Mesenchymal stem cell (in vitro differentiated cells and primary cell): Measurements from ENCODE around the gene HVCN1.

Source experiments
- DNase-seq: peaks from one replicate; pipeline ENCODE4 v3.0.0-alpha.2; 2013
- H2AFZ ChIP-seq: one replicate; pipeline ENCODE4 v1.6.1; 2013; ENCODE audit warnings: low read depth, mild to moderate bottlenecking, control low read depth, inconsistent platforms, low read length, moderate library complexity
- H2AK5ac ChIP-seq: 2 replicates; pipeline ENCODE4 v1.6.1; 2013; ENCODE audit warnings: low read length, moderate library complexity, mild to moderate bottlenecking, inconsistent platforms; ENCODE audit not compliant: severe bottlenecking
- H2BK120ac ChIP-seq: one replicate; pipeline ENCODE4 v1.6.1; 2013; ENCODE audit warnings: low read depth, mild to moderate bottlenecking, inconsistent platforms, low read length, moderate library complexity
- H2BK12ac ChIP-seq, 2 experiments: one replicate each; pipeline ENCODE4 v1.6.1; 2013; ENCODE audit warnings: inconsistent platforms in 2 of 2, low read length in 2 of 2, mild to moderate bottlenecking in 2 of 2, moderate library complexity in 2 of 2, control low read depth in 1 of 2
- H2BK15ac ChIP-seq: one replicate; pipeline ENCODE4 v1.6.1; 2013; ENCODE audit warnings: mild to moderate bottlenecking, low read depth, inconsistent platforms; ENCODE audit not compliant: poor library complexity, severe bottlenecking
- H2BK5ac ChIP-seq: 2 replicates; pipeline ENCODE4 v1.6.1; 2013; ENCODE audit warnings: low read depth, mild to moderate bottlenecking, low read length, control low read depth, inconsistent platforms; ENCODE audit not compliant: poor library complexity, severe bottlenecking
- H3K14ac ChIP-seq, 2 experiments: one replicate each; pipeline ENCODE4 v1.6.1; 2013; ENCODE audit warnings: inconsistent platforms in 2 of 2, low read length in 2 of 2, control low read depth in 1 of 2, mild to moderate bottlenecking in 1 of 2, moderate library complexity in 1 of 2
- H3K18ac ChIP-seq, 2 experiments: one replicate each; pipeline ENCODE4 v1.6.1; 2013; ENCODE audit warnings: inconsistent platforms in 2 of 2, low read length in 2 of 2, control low read depth in 1 of 2, low read depth in 1 of 2, mild to moderate bottlenecking in 1 of 2
- H3K23ac ChIP-seq, 2 experiments: one replicate each; pipeline ENCODE4 v1.6.1; 2013; ENCODE audit warnings: inconsistent platforms in 2 of 2, low read length in 2 of 2, mild to moderate bottlenecking in 2 of 2, moderate library complexity in 2 of 2, control low read depth in 1 of 2
- H3K27ac ChIP-seq: 2 replicates; pipeline ENCODE4 v1.5.1; 2013; ENCODE audit warnings: mild to moderate bottlenecking, moderate library complexity, low read length, control low read depth, inconsistent platforms; ENCODE audit not compliant: poor library complexity, severe bottlenecking
- H3K27me3 ChIP-seq, 2 experiments: 2 replicates each; pipeline versions ENCODE4 v1.6.1 to v1.7.0; 2013; ENCODE audit warnings: low read length in 2 of 2, mild to moderate bottlenecking in 2 of 2, moderate library complexity in 2 of 2, control low read depth in 1 of 2, inconsistent platforms in 1 of 2; ENCODE audit not compliant: control insufficient read depth in 1 of 2, insufficient read depth in 1 of 2
- H3K36me3 ChIP-seq, 2 experiments: 2 replicates each; pipeline versions ENCODE4 v1.6.1 to v1.7.0; 2013; ENCODE audit warnings: low read length in 2 of 2, control low read depth in 1 of 2, inconsistent platforms in 1 of 2, low read depth in 1 of 2, mild to moderate bottlenecking in 1 of 2; ENCODE audit not compliant: insufficient read depth in 2 of 2, control insufficient read depth in 1 of 2
- H3K4ac ChIP-seq, 2 experiments: one replicate each; pipeline ENCODE4 v1.6.1; 2013; ENCODE audit warnings: inconsistent platforms in 2 of 2, low read length in 2 of 2, mild to moderate bottlenecking in 2 of 2, moderate library complexity in 2 of 2, control low read depth in 1 of 2, low read depth in 1 of 2
- H3K4me1 ChIP-seq: 2 replicates; pipeline ENCODE4 v1.6.1; 2013; ENCODE audit warnings: low read depth, low read length, control low read depth; ENCODE audit not compliant: control insufficient read depth, insufficient read depth
- H3K4me2 ChIP-seq: 2 replicates; pipeline ENCODE4 v1.6.1; 2013; ENCODE audit warnings: low read length, mild to moderate bottlenecking, inconsistent platforms; ENCODE audit not compliant: poor library complexity, severe bottlenecking
- H3K4me3 ChIP-seq, 2 experiments: 2 replicates each; pipeline versions ENCODE4 v1.5.1 to v1.7.0; 2013; ENCODE audit warnings: low read length in 2 of 2, mild to moderate bottlenecking in 2 of 2, control low read depth in 1 of 2, low read depth in 1 of 2; ENCODE audit not compliant: insufficient read depth in 1 of 2
- H3K79me1 ChIP-seq: replicated peaks from 2 replicates; pipeline ENCODE4 v1.6.1; 2013; ENCODE audit warnings: mild to moderate bottlenecking, control low read depth, low read length, inconsistent platforms; ENCODE audit not compliant: poor library complexity, severe bottlenecking
- H3K9ac ChIP-seq: 2 replicates; pipeline ENCODE4 v1.7.0; 2013; ENCODE audit warnings: mild to moderate bottlenecking, low read length, moderate library complexity
- H3K9me3 ChIP-seq: 2 replicates; pipeline ENCODE4 v1.7.0; 2013; ENCODE audit warnings: mild to moderate bottlenecking, low read length; ENCODE audit not compliant: control insufficient read depth
- H4K8ac ChIP-seq: one replicate; pipeline ENCODE4 v1.6.1; 2013; ENCODE audit warnings: inconsistent platforms, mild to moderate bottlenecking, low read length, moderate library complexity
- H4K91ac ChIP-seq: one replicate; pipeline ENCODE4 v1.6.1; 2013; ENCODE audit warnings: mild to moderate bottlenecking, low read length, inconsistent platforms
- WGBS: methylation state at CpG from one replicate; pipeline ENCODE4 v1.1.7; 2013; ENCODE audit warnings: mixed read lengths; 5-methylcytosine and 5-hydroxymethylcytosine counted together

HVCN1 gene

DNA sequence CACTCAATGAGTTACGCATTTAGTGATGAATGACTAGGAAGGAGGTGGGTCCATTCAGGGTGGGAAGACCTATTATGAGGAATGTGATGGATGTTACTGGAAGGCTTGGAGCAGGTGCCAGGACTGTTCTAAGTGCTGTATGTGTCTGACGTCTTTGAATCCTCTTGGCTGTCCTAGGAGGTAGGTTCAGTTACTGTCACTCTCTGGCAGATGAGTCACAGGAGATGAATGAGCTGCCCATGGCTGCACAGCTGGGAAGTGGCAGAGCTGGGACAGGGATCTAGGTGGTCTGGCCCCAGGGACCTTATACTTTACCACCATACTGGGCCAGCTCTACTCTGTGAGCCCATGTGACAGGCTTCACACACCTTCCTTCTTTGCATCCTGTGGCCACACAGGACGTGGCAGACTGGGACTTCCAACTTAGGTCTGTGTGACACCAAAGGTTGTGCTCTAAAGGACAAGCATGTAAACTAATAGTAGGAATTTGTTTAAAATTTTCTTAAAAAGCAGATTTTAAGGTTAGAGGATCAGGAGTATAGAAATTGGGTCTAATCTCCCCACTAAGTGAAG lies 51.0 kb downstream of the HVCN1 start:
- Histone ChIP-seq H2BK12ac (no peak overlapping the region), H3K9me3 (no peaks in the 10 kb centered on the region), H2AFZ (no peak overlapping the region), H2BK15ac (no peak overlapping the region), H2BK5ac (no peak overlapping the region), H2BK120ac (no peak overlapping the region), H4K8ac (no peak overlapping the region), H3K14ac (peak overlapping the region in 1 of 2 experiments; percentile 6), H4K91ac (no peak overlapping the region), H3K4me2 (no peak overlapping the region), H3K27me3 (no peaks in the 10 kb centered on the region), H3K18ac (no peak overlapping the region), H3K27ac (no peak overlapping the region), H3K4ac (no peak overlapping the region), H3K23ac (no peak overlapping the region), H2AK5ac (no peak overlapping the region), H3K36me3 (peaks cover 15 to 23% of the 10 kb centered on the region in 2 experiments), H3K79me1 (no peaks in the 10 kb centered on the region), H3K9ac (no peak overlapping the region), H3K4me3 (no peak overlapping the region), H3K4me1 (peaks cover 3% of the 10 kb centered on the region)
- 78% methylated on average over 3 of the region's 3 CpGs for WGBS
- peak; percentile 30 for DNase-seq

DNA sequence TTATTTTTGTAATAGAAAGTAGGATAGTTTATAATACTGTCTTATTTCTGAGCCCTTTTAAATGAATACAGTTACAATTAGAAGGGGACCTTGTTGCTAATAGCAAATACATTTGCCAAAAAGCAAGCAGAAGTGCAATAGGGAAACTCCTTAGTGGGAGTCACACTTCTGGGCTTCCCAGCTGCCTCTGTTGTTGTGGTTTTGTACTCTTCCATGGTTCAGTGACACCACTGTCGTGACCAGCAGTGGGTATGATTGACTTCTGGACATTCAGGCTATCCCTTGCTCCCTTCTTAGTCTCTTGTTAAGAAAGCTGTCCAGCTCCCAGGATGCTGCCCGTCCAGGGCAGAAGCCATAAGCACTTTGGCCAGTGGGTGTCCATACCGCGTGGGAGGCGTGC lies 52.4 kb downstream of the HVCN1 start:
- H3K9me3 ChIP-seq: no peaks in the 10 kb centered on the region
- no peaks in the 10 kb centered on the region for H3K79me1 ChIP-seq
- peaks cover 16 to 33% of the 10 kb centered on the region in 2 experiments for H3K36me3 ChIP-seq
- H2BK15ac ChIP-seq: no peak overlapping the region
- H4K8ac ChIP-seq: no peak overlapping the region
- no peak overlapping the region for H3K14ac ChIP-seq
- H3K27ac ChIP-seq: no peak overlapping the region
- DNase-seq: no peak
- no peak overlapping the region for H2BK120ac ChIP-seq
- H2AFZ ChIP-seq: no peak overlapping the region
- H3K4me1 ChIP-seq: peaks cover 1% of the 10 kb centered on the region
- no peak overlapping the region for H4K91ac ChIP-seq
- H3K27me3 ChIP-seq: no peaks in the 10 kb centered on the region
- H2BK12ac ChIP-seq: no peak overlapping the region
- no peak overlapping the region for H3K18ac ChIP-seq
- H3K4ac ChIP-seq: no peak overlapping the region
- H3K9ac ChIP-seq: no peak overlapping the region
- no peak overlapping the region for H2AK5ac ChIP-seq
- H3K4me3 ChIP-seq: no peak overlapping the region
- no peak overlapping the region for H3K23ac ChIP-seq
- no peak overlapping the region for H3K4me2 ChIP-seq
- WGBS: 94% methylated on average over 5 of the region's 5 CpGs
- no peak overlapping the region for H2BK5ac ChIP-seq

DNA sequence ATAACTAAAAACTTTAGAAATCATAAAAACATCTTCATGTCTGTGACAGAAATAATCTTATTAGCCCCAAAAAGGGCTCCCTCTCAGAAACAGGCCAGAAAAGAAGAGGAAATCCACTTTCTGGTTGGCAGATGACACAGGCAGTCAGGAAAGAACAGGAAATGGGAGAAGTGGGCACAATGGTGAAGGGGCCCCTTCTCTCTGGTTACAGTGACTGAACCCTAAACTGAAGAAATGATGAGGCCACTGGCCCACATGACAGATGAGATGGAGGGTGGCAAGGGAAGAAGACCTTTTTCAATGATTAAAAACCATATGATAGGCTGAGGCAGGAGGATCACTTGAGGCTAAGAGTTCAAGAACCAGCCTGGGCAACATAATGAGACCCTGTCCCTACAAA lies 53.9 kb downstream of the HVCN1 start:
- Histone ChIP-seq H2AFZ (no peak overlapping the region), H3K18ac (no peak overlapping the region)

DNA sequence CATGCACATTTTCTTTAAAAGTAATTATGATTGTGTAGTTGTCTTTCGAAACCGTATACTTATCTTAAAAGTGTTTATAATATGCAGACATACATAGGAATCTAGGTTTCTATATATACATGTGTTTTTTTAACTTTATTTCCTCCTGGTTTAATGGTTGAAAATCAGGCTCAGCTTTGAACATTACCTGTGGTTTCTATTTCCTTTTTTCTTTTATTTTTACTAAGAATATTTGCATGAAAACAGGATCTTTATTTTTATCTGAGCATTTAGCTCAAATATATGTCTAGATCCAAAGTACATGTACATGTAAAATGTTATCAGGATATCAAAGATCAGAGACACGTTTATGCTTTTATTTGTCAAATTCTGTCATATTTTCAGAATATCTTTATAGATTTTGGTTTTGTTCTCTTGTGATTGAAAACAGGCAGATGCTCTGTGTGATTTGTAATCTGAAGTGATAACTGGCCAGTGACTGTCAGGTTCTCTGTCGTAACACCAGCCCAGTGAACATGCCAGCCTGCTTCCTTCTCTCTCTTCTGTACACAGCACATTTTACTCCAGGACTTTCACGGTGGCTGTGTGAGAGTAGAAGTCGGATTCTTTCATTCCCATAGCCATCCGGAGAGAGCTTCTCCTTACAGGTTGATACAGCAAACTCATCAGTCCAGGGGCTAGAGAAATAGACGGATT lies 61.3 kb downstream of the HVCN1 start:
- WGBS: 90% methylated on average over 2 of the region's 8 CpGs

More for the DNA sequence above, 53.9 kb downstream of the HVCN1 start:
- no peak overlapping the region for H3K4ac ChIP-seq
- peaks cover 12 to 38% of the 10 kb centered on the region in 2 experiments for H3K36me3 ChIP-seq
- no peaks in the 10 kb centered on the region for H3K27me3 ChIP-seq
- H3K4me1 ChIP-seq: no peaks in the 10 kb centered on the region
- no peak for DNase-seq
- H4K8ac ChIP-seq: no peak overlapping the region
- H2AK5ac ChIP-seq: no peak overlapping the region
- H4K91ac ChIP-seq: no peak overlapping the region
- no peak overlapping the region for H3K14ac ChIP-seq
- H2BK5ac ChIP-seq: no peak overlapping the region
- H3K9ac ChIP-seq: no peak overlapping the region
- H3K27ac ChIP-seq: no peak overlapping the region
- no peak overlapping the region for H3K23ac ChIP-seq
- no peaks in the 10 kb centered on the region for H3K9me3 ChIP-seq
- H3K79me1 ChIP-seq: no peaks in the 10 kb centered on the region
- no peak overlapping the region for H3K4me3 ChIP-seq
- no peak overlapping the region for H3K4me2 ChIP-seq
- no peak overlapping the region for H2BK15ac ChIP-seq
- H2BK12ac ChIP-seq: no peak overlapping the region
- H2BK120ac ChIP-seq: no peak overlapping the region

More for the DNA sequence above, 61.3 kb downstream of the HVCN1 start:
- Histone ChIP-seq H2AFZ (no peak overlapping the region), H3K23ac (no peak overlapping the region), H2AK5ac (no peak overlapping the region), H3K4me1 (no peaks in the 10 kb centered on the region), H4K91ac (no peak overlapping the region), H2BK120ac (no peak overlapping the region), H3K4ac (no peak overlapping the region), H3K27ac (no peak overlapping the region), H2BK12ac (no peak overlapping the region), H3K14ac (no peak overlapping the region), H3K18ac (no peak overlapping the region), H3K79me1 (no peaks in the 10 kb centered on the region), H2BK5ac (no peak overlapping the region), H4K8ac (no peak overlapping the region), H3K36me3 (peaks cover 0 to 43% of the 10 kb centered on the region in 2 experiments), H2BK15ac (no peak overlapping the region), H3K4me3 (no peak overlapping the region), H3K27me3 (no peaks in the 10 kb centered on the region), H3K9ac (no peak overlapping the region), H3K4me2 (no peak overlapping the region), H3K9me3 (no peaks in the 10 kb centered on the region)
- DNase-seq: no peak
